ENCODE measurements around the gene AGL. TPM values are rescaled to one million over a fixed set of nuclear protein-coding genes. Genes with fewer than 3 reads are reported as not detected.
"Not testable (repeated sequence)": the region's sequence is repeated elsewhere in the genome, so short reads cannot be mapped to it uniquely, and the experiment has no call there.

Gene AGL
- total RNA-seq, 3 donors from 2014 or later, result 18.4 to 31.6 (median 26.6) TPM

GRCh38 chr1:99886179-99886578, 36.0 kb downstream of the AGL start:
- Histone ChIP-seq H3K9me3 (no peaks in the 10 kb centered on the region), H3K4me1 (no peaks in the 10 kb centered on the region), H3K27ac (no peak overlapping the region), H3K27me3 (no peaks in the 10 kb centered on the region), H3K36me3 (peaks cover 4% of the 10 kb centered on the region), H3K4me3 (no peak overlapping the region)
- TF ChIP-seq POLR2A (IDR thresholded peaks at IDR 0.05) (no peak), CTCF (IDR thresholded peaks at IDR 0.05) (no peak), POLR2AphosphoS5 (IDR thresholded peaks at IDR 0.05) (no peak)
- intact Hi-C loops (cut with DNase I; ENCODE audit: low total_unique reads), result no loop called here
- DNase-seq (ENCODE audit: low spot score in 2 of 2), result no peak

GRCh38 chr1:99886841-99887240, 36.7 kb downstream of the AGL start:
- no peaks in the 10 kb centered on the region for H3K4me1 ChIP-seq
- no peaks in the 10 kb centered on the region for H3K27me3 ChIP-seq
- H3K36me3 ChIP-seq, result peaks cover 4% of the 10 kb centered on the region
- no peak overlapping the region for H3K4me3 ChIP-seq
- no peak overlapping the region for H3K27ac ChIP-seq
- no peaks in the 10 kb centered on the region for H3K9me3 ChIP-seq
- intact Hi-C loops (cut with DNase I; ENCODE audit: low total_unique reads), result no loop called here
- DNase-seq (ENCODE audit: low spot score in 2 of 2), result no peak
- TF ChIP-seq CTCF (IDR thresholded peaks at IDR 0.05) (no peak), POLR2AphosphoS5 (IDR thresholded peaks at IDR 0.05) (no peak), POLR2A (IDR thresholded peaks at IDR 0.05) (no peak)

GRCh38 chr1:99887890-99888289, 37.7 kb downstream of the AGL start:
- H3K4me1 ChIP-seq, result no peaks in the 10 kb centered on the region
- no peaks in the 10 kb centered on the region for H3K9me3 ChIP-seq
- H3K36me3 ChIP-seq, result peaks cover 4% of the 10 kb centered on the region
- intact Hi-C loops (cut with DNase I; ENCODE audit: low total_unique reads), result no loop called here
- no peak overlapping the region for H3K4me3 ChIP-seq
- DNase-seq (ENCODE audit: low spot score in 2 of 2), result no peak
- TF ChIP-seq POLR2A (IDR thresholded peaks at IDR 0.05) (no peak), CTCF (IDR thresholded peaks at IDR 0.05) (no peak), POLR2AphosphoS5 (IDR thresholded peaks at IDR 0.05) (no peak)
- no peak overlapping the region for H3K27ac ChIP-seq
- H3K27me3 ChIP-seq, result no peaks in the 10 kb centered on the region

GRCh38 chr1:99891997-99892396, 41.8 kb downstream of the AGL start:
- intact Hi-C loops (cut with DNase I; ENCODE audit: low total_unique reads), result no loop called here
- H3K9me3 ChIP-seq, result no peaks in the 10 kb centered on the region
- H3K4me1 ChIP-seq, result no peaks in the 10 kb centered on the region
- H3K36me3 ChIP-seq, result no peaks in the 10 kb centered on the region
- no peak overlapping the region for H3K4me3 ChIP-seq
- H3K27ac ChIP-seq, result no peak overlapping the region
- TF ChIP-seq POLR2A (IDR thresholded peaks at IDR 0.05) (no peak), CTCF (IDR thresholded peaks at IDR 0.05) (no peak), POLR2AphosphoS5 (IDR thresholded peaks at IDR 0.05) (no peak)
- no peaks in the 10 kb centered on the region for H3K27me3 ChIP-seq
- DNase-seq (ENCODE audit: low spot score in 2 of 2), result no peak

- H3K9me3 ChIP-seq; DNase-seq (ENCODE audit: low spot score in 2 of 2); H3K27me3 ChIP-seq; H3K4me3 ChIP-seq; H3K4me1 ChIP-seq; H3K27ac ChIP-seq; intact Hi-C loops (cut with DNase I; ENCODE audit: low total_unique reads); H3K36me3 ChIP-seq: not testable (repeated sequence)
Measured at GRCh38 chr1:99903278-99903677, 53.1 kb downstream of the AGL start.

GRCh38 chr1:99906535-99906934, 56.4 kb downstream of the AGL start:
- intact Hi-C loops (cut with DNase I; ENCODE audit: low total_unique reads), result no loop called here
- DNase-seq (ENCODE audit: low spot score in 2 of 2), result no peak
- H3K36me3 ChIP-seq, result no peaks in the 10 kb centered on the region
- H3K27ac ChIP-seq, result no peak overlapping the region
- H3K4me1 ChIP-seq, result no peaks in the 10 kb centered on the region
- no peak overlapping the region for H3K4me3 ChIP-seq
- TF ChIP-seq CTCF (IDR thresholded peaks at IDR 0.05) (no peak), POLR2A (IDR thresholded peaks at IDR 0.05) (no peak), POLR2AphosphoS5 (IDR thresholded peaks at IDR 0.05) (no peak)
- H3K9me3 ChIP-seq, result no peaks in the 10 kb centered on the region
- no peaks in the 10 kb centered on the region for H3K27me3 ChIP-seq
